GM18909 (cell line): Measurements from ENCODE around the gene PRMT7.

Experiments
- ATAC-seq: cut with Tn5 transposase; IDR thresholded peaks from one replicate; pipeline ENCODE4 v1.9.1; 2021; ENCODE audit warnings: mild to moderate bottlenecking; ENCODE audit not compliant: unreplicated experiment, poor library complexity

The PRMT7 gene

GRCh38 chr16:68361485-68361884 lies 50.7 kb downstream of the PRMT7 start:
- no peak for ATAC-seq

DNA sequence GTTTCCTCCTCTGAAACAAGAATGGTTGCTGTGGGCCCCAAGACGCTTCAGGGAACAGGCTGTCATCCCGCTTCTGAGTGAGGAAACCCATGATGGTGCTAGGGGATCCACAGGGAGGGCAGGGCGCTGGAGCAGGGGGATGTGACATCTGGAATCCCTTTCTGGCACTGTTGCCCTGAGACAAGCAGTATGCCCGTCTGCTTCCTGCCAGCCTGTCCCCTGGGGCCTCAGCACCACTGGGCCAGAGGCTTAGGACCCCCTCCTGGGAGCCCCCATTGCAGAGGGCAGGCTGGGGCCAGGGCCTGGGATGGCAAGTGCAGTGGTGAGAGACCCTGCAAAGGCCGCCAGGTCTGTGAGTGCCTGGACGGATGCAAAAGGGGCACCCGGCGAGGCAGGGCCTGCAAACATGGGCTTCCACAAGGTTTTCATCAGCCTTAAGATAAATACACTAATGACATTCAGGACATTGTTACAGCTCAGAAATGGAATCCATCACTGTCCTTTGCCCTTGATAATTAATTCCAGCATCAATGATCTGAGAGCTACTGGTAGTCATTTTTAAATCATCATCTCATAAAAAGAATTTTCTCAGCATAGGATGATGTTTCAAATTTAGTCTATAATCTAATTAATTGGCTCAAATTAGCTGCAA lies 51.6 kb downstream of the PRMT7 start:
- no peak for ATAC-seq

DNA sequence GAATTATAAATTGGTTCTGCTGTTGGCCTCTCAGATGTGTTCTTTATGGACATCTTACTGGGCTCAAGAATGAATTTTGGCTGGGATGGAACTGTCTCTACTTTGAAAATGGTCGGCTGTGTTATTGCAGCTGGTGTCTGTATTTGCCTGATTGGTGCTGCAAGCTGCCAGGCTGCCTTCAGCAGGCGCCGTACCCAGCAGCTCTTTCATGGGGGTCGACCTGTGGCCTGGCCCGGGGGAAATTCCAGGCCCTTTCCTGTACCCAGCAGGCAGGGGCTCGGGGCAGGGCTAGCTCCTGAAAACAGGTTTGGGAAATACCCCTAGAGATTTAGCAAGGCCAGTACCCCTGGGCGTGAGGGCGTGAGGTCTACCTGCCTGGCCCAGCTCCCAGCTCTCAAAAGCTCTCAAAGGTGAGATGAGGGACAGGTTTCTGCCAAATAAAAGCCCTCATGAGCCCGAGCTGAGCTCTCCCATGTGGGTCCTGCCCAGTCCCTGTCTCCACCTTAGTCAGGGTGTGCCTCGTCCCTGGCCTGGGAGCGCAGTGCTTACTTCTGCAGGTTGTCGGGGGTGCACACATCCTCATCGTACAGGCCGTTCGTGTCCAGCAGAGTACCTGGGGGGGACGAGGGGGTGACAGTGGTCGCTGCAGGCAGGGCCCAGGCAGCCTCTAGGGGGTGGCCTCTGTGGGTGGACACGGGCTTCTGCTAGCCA lies 52.3 kb downstream of the PRMT7 start:
- ATAC-seq: no peak

- ATAC-seq: no peak
Measured at GRCh38 chr16:68363658-68364521, 53.1 kb downstream of the PRMT7 start.

- ATAC-seq: no peak
Measured at GRCh38 chr16:68364561-68364998, 53.8 kb downstream of the PRMT7 start.

- ATAC-seq: no peak
Measured at GRCh38 chr16:68365167-68365817, 54.5 kb downstream of the PRMT7 start.

DNA sequence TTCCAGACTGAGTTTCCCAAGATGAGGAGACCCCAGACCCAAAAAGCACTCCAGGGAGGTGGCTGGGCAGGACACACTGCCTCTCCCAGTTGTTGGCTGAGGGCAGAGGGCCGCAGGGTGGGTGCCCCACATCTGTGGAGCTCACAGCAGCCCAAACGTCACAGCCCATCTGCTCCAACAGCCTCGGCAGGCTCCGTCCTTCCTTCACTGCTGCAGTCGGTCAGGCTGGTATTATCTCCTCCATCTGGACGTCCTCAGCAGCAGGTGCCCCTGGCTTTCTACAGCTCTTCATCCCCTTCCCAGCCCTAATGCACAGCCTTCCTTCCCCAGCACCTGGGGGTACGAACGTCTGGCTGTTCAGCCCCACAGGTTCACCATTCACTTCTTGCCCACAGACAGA lies 55.2 kb downstream of the PRMT7 start:
- no peak for ATAC-seq

GRCh38 chr16:68367030-68367429 lies 56.2 kb downstream of the PRMT7 start:
- ATAC-seq: no peak

DNA sequence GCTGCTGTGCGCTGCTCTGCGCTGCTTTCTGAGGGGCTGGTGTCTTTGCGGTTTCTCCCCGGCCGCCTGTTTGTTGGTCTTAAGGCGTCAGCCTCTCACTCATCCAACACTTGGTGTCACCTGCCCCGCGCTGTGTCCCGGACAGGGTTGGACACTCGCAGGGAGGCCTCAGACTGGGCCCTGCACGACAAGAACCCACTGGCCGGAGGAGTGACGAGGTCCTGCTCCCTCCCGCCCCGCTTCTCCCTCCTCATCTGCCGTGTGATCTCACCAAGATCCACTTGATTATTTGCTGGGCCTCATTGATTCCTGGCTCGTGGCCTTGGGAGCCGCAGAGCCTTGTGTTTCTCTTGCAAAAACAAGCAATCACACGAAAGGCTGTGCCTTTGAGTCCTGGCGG lies 56.6 kb downstream of the PRMT7 start:
- no peak for ATAC-seq

DNA sequence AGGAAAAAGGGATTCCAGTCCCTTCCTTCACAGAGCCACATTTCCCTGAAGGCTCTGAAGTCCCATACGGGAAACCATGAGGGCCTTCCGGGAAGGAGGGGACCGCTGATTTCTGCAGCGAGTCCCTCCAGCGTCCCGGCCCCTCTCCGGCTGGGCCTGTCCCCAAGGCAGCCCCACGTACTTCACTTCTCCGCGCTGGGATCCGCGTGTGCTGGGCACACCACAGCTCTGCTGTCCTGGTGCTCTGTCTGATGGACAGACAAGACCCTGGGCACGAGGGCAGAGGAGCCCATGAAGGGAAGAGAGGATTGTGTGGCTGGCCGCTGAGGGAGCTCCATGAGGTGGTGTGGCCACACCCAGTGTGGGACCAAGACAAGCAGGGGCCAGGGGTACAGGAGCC lies 57.1 kb downstream of the PRMT7 start:
- no peak for ATAC-seq

DNA sequence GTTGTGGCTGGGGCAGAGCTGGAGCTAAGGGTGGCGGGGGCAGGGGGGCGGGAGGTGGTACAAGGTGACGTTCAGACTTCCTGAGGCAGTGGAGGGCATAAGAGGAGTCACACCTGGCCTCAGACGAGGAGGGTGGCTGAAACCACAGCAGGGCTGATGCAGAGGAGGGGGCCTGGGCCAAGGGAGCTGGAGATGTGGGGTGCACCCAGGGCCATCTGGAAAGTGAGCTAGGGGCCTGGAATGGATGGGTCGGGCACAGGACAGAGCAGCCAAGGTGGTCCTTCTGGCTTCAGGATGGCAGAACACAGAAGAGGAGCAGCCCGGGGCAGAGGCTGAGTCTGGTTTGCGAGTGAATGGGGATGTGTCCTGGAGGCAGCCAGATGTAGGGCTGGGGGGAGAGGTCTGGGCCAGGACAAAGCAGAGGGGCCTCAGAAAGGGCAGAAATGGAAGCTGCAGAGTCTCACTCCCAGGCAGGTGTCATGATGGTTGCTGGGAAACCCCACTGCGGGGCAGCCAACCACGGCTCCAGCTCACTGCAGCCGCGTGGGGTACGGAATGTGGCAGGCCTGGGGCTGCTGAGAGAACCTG lies 57.6 kb downstream of the PRMT7 start:
- ATAC-seq: no peak

- ATAC-seq: no peak
Measured at GRCh38 chr16:68369168-68369567, 58.3 kb downstream of the PRMT7 start.

DNA sequence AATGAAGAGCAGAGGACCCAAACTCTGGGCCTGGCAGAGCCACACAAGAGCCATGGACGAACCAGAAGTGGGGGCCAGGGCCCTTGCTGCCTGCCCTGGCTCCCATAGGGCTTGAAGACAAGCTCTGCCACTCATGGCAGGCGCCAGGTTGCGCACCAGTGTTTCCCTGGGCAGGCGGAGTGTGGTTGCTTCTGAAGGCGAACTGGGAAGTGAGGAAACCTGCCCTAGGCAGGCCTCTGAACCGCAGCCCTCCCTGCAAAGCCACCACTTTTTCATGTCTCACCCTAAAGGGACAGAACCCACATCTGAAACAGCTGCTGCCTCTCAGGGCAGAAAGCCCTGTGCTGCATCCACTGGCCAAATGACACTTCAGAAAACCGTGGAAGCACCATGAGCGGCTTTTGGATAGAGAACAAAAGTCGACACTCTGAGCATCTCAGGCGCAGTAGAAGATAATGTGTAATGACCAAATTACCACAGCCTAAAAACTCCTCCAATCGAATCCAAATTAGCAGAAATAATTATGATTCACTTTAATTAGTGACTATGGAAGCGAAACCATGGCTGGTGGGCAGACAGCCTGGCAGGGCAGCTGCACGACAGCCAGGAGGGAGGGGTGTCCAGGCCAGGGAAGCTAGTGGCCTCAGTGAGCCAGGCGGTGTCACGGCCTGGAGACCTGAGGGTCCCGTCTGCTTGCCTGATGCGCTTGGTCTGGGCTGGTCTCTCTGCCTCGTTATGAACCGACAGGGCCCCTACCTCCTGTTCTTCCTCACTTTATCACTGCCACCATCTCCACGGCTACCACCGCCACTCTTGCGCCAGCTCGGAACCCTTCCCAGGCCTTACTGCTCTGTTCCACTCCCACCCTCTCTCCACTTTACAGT lies 59.1 kb downstream of the PRMT7 start:
- ATAC-seq: peak; percentile 44

DNA sequence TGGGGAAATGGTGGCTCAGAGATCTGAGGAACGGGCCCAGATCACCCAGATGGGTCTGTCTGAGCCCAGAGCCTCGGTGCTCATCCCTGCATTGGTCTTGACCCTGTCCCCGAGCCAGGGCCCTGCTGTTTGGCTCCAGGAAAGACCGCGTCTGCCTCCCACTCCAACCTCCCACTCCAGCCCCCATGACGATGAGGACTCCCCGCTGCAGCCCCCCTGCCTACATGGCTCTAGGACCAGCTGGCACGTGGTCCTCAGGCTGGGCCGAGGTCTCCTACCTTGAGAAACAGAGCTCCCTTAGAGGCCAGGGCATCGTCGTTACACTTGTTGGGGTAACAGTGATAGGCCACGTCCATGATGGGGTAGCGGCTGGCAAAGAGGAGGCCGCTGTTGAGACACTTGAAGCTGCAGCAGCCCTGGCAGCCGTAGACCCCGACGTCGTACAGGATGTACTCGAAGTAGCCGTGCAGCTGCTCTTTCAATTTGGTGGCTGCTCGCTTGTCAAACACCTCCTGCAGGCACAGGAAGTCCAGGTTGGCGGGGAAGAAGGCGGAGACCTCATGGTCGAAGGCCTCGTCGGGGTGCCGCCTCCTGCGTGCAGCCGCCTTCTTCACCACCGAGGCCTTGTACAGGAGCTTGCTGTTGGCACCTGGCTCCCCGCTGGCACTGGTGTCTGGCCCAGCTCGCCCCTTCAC lies 59.9 kb downstream of the PRMT7 start:
- ATAC-seq: no peak

DNA sequence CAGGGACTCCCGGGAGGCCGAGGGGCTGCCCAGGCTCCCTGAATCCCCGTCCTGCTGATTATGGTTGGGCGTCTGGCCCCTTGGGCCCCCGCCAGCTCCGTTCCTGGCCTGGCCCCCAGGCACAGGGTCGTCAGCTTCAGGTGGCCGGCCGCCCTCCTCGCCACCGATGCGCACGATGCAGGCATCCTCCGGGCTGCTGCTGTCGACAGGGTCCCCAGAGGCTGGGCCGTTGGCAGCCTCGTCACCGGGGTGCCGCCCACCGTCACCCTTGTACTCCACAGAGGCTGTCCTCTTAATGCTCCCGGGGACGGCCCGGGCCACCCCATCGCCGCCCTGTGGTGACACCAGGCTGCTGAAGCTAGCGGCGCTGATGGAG lies 60.4 kb downstream of the PRMT7 start:
- ATAC-seq: no peak

DNA sequence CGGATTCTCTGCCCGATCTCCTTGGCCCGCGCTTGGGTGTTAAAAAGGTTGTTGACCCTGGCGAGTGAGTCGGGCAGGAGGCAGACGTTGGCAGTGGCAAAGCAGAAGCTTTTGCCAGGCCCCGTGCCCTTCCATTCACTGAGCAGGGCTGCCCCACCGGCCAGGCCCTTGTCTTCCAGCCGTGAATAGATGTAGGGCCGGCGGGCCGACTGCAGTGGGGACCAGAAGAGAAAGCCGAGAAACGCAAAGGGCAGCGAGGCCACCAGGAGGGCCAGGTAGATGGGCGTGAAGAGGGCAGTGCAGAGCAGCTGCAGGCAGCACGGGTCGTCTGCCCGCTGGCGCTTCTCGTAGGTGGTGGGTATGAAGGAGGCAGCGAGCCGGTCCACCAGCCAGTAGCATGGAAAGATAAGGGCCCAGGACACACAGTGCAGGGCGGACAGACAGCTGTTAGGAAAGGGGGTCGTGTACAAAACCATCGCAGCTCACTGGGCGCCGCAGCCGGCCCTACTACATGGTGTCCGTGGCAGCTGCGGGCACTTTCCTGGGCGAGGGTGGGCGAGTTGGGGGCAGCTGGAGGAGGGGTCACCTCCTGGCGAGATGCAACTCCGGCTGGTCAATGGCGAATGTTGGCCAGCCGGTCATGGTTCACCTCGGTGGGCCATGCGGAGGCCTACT lies 61.0 kb downstream of the PRMT7 start:
- no peak for ATAC-seq

GRCh38 chr16:68372381-68372720 lies 61.5 kb downstream of the PRMT7 start:
- ATAC-seq: no peak

DNA sequence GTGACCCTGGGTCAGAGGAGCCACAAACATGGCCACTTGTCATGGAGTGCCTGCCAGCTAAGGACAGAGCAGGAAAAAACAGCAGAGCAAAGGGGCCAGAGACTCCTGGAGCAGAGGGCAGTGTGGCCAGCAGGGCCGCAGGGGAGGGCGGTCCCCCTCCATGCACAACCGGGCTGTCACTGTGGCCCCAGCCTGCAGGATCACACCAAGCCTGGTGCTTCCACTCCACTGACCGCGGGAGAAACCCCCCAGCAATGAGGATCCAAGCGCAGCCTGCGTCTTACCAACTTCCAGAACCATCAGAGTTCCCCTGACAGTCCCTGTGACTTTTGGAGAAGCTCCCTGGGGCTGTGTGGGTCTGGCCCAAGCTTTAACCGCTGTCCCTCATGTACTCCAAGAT lies 62.0 kb downstream of the PRMT7 start:
- no peak for ATAC-seq
